MCF 10A (cell line): ENCODE data around the gene MMP17. TPM values are rescaled to one million over a fixed set of nuclear protein-coding genes. Genes with fewer than 3 reads are reported as not detected.

Experiments
- BruUV-seq: library from RNA; stranded (reverse); fragments of 400-500 nt; replicated peaks from 2 replicates; lab custom pipeline; 2021; lab: Mats Ljungman, UMichigan
- CTCF ChIA-PET: fragments of 300-600 bp; sonication (Branson Sonifier 250); formaldehyde crosslinking; extraction: SDS; loops from one replicate; lab custom pipeline; 2021; ENCODE audit warnings: antibody characterized with exemption, inconsistent platforms; lab: Yijun Ruan, JAX
- POLR2A ChIA-PET: fragments of 300-600, 350-650 bp; sonication (Branson Sonifier 250); formaldehyde crosslinking; extraction: SDS; loops from one replicate; lab custom pipeline; 2020; ENCODE audit warnings: antibody characterized with exemption, inconsistent platforms; lab: Yijun Ruan, JAX
- DNase-seq: peaks from one replicate; pipeline ENCODE4 v3.0.0-alpha.2; 2018; ENCODE audit not compliant: unreplicated experiment
- H3K27ac Mint-ChIP-seq: one replicate; pipeline ENCODE4 v1.8.0; 2022; ENCODE audit warnings: mild to moderate bottlenecking, low read depth, mixed read lengths; ENCODE audit not compliant: unreplicated experiment
- H3K27me3 Mint-ChIP-seq: one replicate; pipeline ENCODE4 v1.8.0; 2022; ENCODE audit warnings: mixed read lengths; ENCODE audit not compliant: insufficient read depth, unreplicated experiment
- H3K36me3 Mint-ChIP-seq: one replicate; pipeline ENCODE4 v1.8.0; 2022; ENCODE audit warnings: mild to moderate bottlenecking, moderate library complexity, mixed read lengths; ENCODE audit not compliant: insufficient read depth, unreplicated experiment
- H3K4me1 Mint-ChIP-seq: one replicate; pipeline ENCODE4 v1.8.0; 2022; ENCODE audit warnings: mixed read lengths; ENCODE audit not compliant: insufficient read depth, unreplicated experiment
- H3K4me3 Mint-ChIP-seq: one replicate; pipeline ENCODE4 v1.8.0; 2022; ENCODE audit warnings: mild to moderate bottlenecking, moderate library complexity, mixed read lengths; ENCODE audit not compliant: unreplicated experiment
- H3K9me3 Mint-ChIP-seq: one replicate; pipeline ENCODE4 v1.8.0; 2022; ENCODE audit warnings: mixed read lengths; ENCODE audit not compliant: unreplicated experiment
- CTCF ChIP-seq: fragments of 200-600 bp; IDR thresholded peaks from one replicate; pipeline ENCODE4 v1.8.0; 2022; ENCODE audit warnings: antibody characterized with exemption, mild to moderate bottlenecking; ENCODE audit not compliant: unreplicated experiment
- intact Hi-C: fragments of 100-400 bp; cut with micrococcal nuclease; formaldehyde crosslinking; loops from 2 replicates; pipeline ENCODE4 v1.14.1; 2022
- total RNA-seq: library from RNA; stranded (reverse); gene quantifications from 2 replicates; pipeline ENCODE4 v1.2.3, GENCODE V29; 2022

MMP17 gene
- total RNA-seq, 1 experiment from 2014 or later, result 5.4 TPM

GRCh38 chr12:131787143-131787660 is 41.0 kb upstream of the MMP17 start:
- BruUV-seq, result no TSS peak
- no peaks in the 10 kb centered on the region for H3K9me3 Mint-ChIP-seq
- H3K4me1 Mint-ChIP-seq, result peaks cover 6% of the 10 kb centered on the region
- peak overlapping the region; percentile 6 for H3K27ac Mint-ChIP-seq
- no peak for DNase-seq
- no peak overlapping the region for H3K4me3 Mint-ChIP-seq
- H3K36me3 Mint-ChIP-seq, result peaks cover 65% of the 10 kb centered on the region
- intact Hi-C loops, result no loop called here
- CTCF ChIA-PET, result no interaction called here
- POLR2A ChIA-PET, result no interaction called here
- no peak for TF ChIP-seq CTCF
- H3K27me3 Mint-ChIP-seq, result no peaks in the 10 kb centered on the region

GRCh38 chr12:131788070-131788469 is 40.1 kb upstream of the MMP17 start:
- ChIA-PET POLR2A (no interaction called here), CTCF (interaction anchor here (0.8 to 1.6 kb wide), 3 partner anchors 16 to 684 kb away, joined by 3 to 4 read pairs (median 3); no protein-coding TSS in a partner anchor)
- no peaks in the 10 kb centered on the region for H3K27me3 Mint-ChIP-seq
- no peak for TF ChIP-seq CTCF
- peaks cover 6% of the 10 kb centered on the region for H3K4me1 Mint-ChIP-seq
- H3K36me3 Mint-ChIP-seq, result peaks cover 66% of the 10 kb centered on the region
- no peak overlapping the region for H3K4me3 Mint-ChIP-seq
- no TSS peak for BruUV-seq
- intact Hi-C loops, result no loop called here
- no peak overlapping the region for H3K27ac Mint-ChIP-seq
- H3K9me3 Mint-ChIP-seq, result no peaks in the 10 kb centered on the region
- no peak for DNase-seq

GRCh38 chr12:131789638-131790037 is 38.6 kb upstream of the MMP17 start:
- H3K36me3 Mint-ChIP-seq, result peaks cover 69% of the 10 kb centered on the region
- H3K27me3 Mint-ChIP-seq, result no peaks in the 10 kb centered on the region
- DNase-seq, result no peak
- no peak overlapping the region for H3K27ac Mint-ChIP-seq
- CTCF ChIA-PET, result interaction anchor here (1.3 to 1.6 kb wide), 2 partner anchors 14 to 17 kb away, joined by 3 to 4 read pairs; no protein-coding TSS in a partner anchor
- intact Hi-C loops, result no loop called here
- H3K4me1 Mint-ChIP-seq, result no peaks in the 10 kb centered on the region
- POLR2A ChIA-PET, result no interaction called here
- no peak overlapping the region for H3K4me3 Mint-ChIP-seq
- BruUV-seq, result no TSS peak
- H3K9me3 Mint-ChIP-seq, result no peaks in the 10 kb centered on the region
- TF ChIP-seq CTCF, result no peak

- intact Hi-C loops, result no loop called here
- Mint-ChIP-seq H3K27me3 (no peaks in the 10 kb centered on the region), H3K4me1 (no peaks in the 10 kb centered on the region), H3K9me3 (no peaks in the 10 kb centered on the region), H3K36me3 (peaks cover 64% of the 10 kb centered on the region), H3K4me3 (no peak overlapping the region), H3K27ac (no peak overlapping the region)
- POLR2A ChIA-PET, result no interaction called here
- CTCF ChIA-PET, result no interaction called here
- BruUV-seq, result no TSS peak
- DNase-seq, result no peak
- TF ChIP-seq CTCF, result no peak
Measured at GRCh38 chr12:131793243-131794022, 34.8 kb upstream of the MMP17 start.
